Spleen (tissue), 11 donors: ENCODE results near the gene POLE. TPM values are rescaled to one million over a fixed set of nuclear protein-coding genes. Genes with fewer than 3 reads are reported as not detected.

Experiments
- DNase-seq: peaks from one replicate; pipeline ENCODE4 v3.0.0-alpha.2; 2020
- H3K27ac ChIP-seq, 8 donors: fragments of 200-600 bp; sonication (generic) in 7 of 8; 1 replicate in 4 of 8; 2 replicates in 4 of 8; pipeline versions ENCODE4 v1.5.0 to v1.8.0; 2016 to 2021; ENCODE audit warnings: inconsistent platforms in 4 of 8, mild to moderate bottlenecking in 4 of 8, moderate library complexity in 1 of 8
- H3K27me3 ChIP-seq, 7 donors: fragments of 200-600 bp; sonication (generic) in 6 of 7; replicated peaks in 1 of 7; 1 replicate in 4 of 7; 2 replicates in 3 of 7; pipeline versions ENCODE4 v1.5.0 to v1.8.0; 2016 to 2021; ENCODE audit warnings: inconsistent platforms in 3 of 7, mild to moderate bottlenecking in 1 of 7
- H3K36me3 ChIP-seq, 6 donors: fragments of 200-600 bp; sonication (generic) in 5 of 6; 1 replicate in 4 of 6; 2 replicates in 2 of 6; pipeline versions ENCODE4 v1.5.0 to v1.8.0; 2016 to 2021; ENCODE audit warnings: inconsistent platforms in 2 of 6
- H3K4me1 ChIP-seq, 6 donors: fragments of 200-600 bp; sonication (generic) in 5 of 6; 1 replicate in 3 of 6; 2 replicates in 3 of 6; pipeline versions ENCODE4 v1.5.0 to v1.8.0; 2016 to 2021; ENCODE audit warnings: inconsistent platforms in 3 of 6
- H3K4me3 ChIP-seq, 8 donors: fragments of 200-600 bp; sonication (generic) in 7 of 8; 1 replicate in 4 of 8; 2 replicates in 4 of 8; pipeline versions ENCODE4 v1.5.0 to v1.8.0; 2016 to 2021; ENCODE audit warnings: inconsistent platforms in 4 of 8, mild to moderate bottlenecking in 4 of 8, moderate library complexity in 2 of 8
- H3K9me3 ChIP-seq, 8 donors: fragments of 200-600 bp; sonication (generic) in 7 of 8; 1 replicate in 4 of 8; 2 replicates in 4 of 8; pipeline versions ENCODE4 v1.5.0 to v1.8.0; 2016 to 2021; ENCODE audit warnings: inconsistent platforms in 4 of 8
- CTCF ChIP-seq, 11 experiments: fragments of 200-600 bp in 7 of 11; fragments of 450-650 bp in 4 of 11; sonication (generic) in 4 of 11; IDR thresholded peaks in 8 of 11; conservative IDR thresholded peaks in 3 of 11; 1 replicate in 7 of 11; 2 replicates in 4 of 11; pipeline versions ENCODE4 v1.4.0 to v1.8.0; 2016 to 2021; ENCODE audit warnings: antibody characterized with exemption in 11 of 11, inconsistent platforms in 4 of 11, mild to moderate bottlenecking in 1 of 11
- POLR2A ChIP-seq, 3 donors: fragments of 450-650 bp; IDR thresholded peaks; one replicate each; pipeline ENCODE4 v1.5.1; 2017; ENCODE audit warnings: antibody characterized with exemption in 3 of 3, mild to moderate bottlenecking in 1 of 3
- POLR2AphosphoS5 ChIP-seq, 3 donors: sonication (generic); formaldehyde crosslinking; IDR thresholded peaks; one replicate each; pipeline ENCODE4 v1.5.1; 2017; ENCODE audit warnings: antibody characterized with exemption in 3 of 3
- WGBS, 5 donors: extraction: QIAGEN DNeasy Blood & Tissue Kit in 3 of 5; methylation state at CpG; one replicate each; pipeline versions ENCODE4 v1.1.5 to v1.1.7; 2013 to 2018; 5-methylcytosine and 5-hydroxymethylcytosine counted together
- intact Hi-C: fragments of 100-400 bp; cut with DNase I; formaldehyde crosslinking; loops from one replicate; pipeline ENCODE4 v1.15.0; 2023; ENCODE audit warnings: low total_unique reads
- polyA plus RNA-seq, 3 donors: library from polyadenylated mRNA; stranded (reverse); fragments of 200-250 nt; gene quantifications; one replicate each; pipeline ENCODE4 v1.2.1, GENCODE V29; 2013
- total RNA-seq, 7 donors: library from RNA; depleted of rRNA in 3 of 7; stranded (reverse); fragments of >200 nt in 3 of 7; fragmentation: NEBNext Ultra II Directional in 4 of 7; extraction: Animal tissue kit (Norgen Biotek cat#: 25700) in 4 of 7; gene quantifications; one replicate each; pipeline versions ENCODE4 v1.1.0 to v1.2.1, GENCODE V29; 2016 to 2021
- donor health status: healthy with polysubstance abuse.
- donor health status: DM: no; HTN: no; CAD: no; lungs with moderate emphysema.
- donor health status: DM: no; HTN: no; CAD: no.
- donor health status: Bipolar disorder and iron deficiency.
- donor health status: healthy.
- donor health status: DM: no; HTN: no; CAD: no.
- donor health status: DM: yes; HTN: yes; CAD: no.

Gene POLE
- total and polyA plus RNA-seq, 10 donors, result 18.1 to 122 (median 89.4) TPM

- H3K27ac ChIP-seq, result no peak overlapping the region
Measured at GRCh38 chr12:132619386-132620112, 67.6 kb downstream of the POLE start.

GRCh38 chr12:132619071-132619385 is 68.1 kb downstream of the POLE start:
- TF ChIP-seq POLR2A (IDR thresholded peaks at IDR 0.05) (no peak), CTCF (IDR thresholded peaks at IDR 0.05 in 8 of 11, conservative IDR thresholded peaks at IDR 0.05 in 3 of 11) (no peak)
- Histone ChIP-seq H3K4me1 (peaks cover 7 to 53% (median 26%) of the 10 kb centered on the region in 6 donors), H3K9me3 (peaks cover 0 to 23% (median 12%) of the 10 kb centered on the region in 8 donors), H3K36me3 (peaks cover 0 to 11% (median 5%) of the 10 kb centered on the region in 6 donors), H3K4me3 (peak overlapping the region in 1 of 8 donors; percentile 54), H3K27ac (no peak overlapping the region), H3K27me3 (peaks cover 0 to 63% (median 46%) of the 10 kb centered on the region in 7 donors)
- intact Hi-C loops, result loop anchor here (5.0 to 10.0 kb wide), 2 partner anchors 202 to 464 kb away; no protein-coding TSS in a partner anchor
- 5 to 11% (median 8%) methylated on average over 12 to 28 of the region's 28 CpGs; no CpG with 5 or more reads in 2 of the 5 donors for WGBS, 5 donors
- DNase-seq, result no peak

More at GRCh38 chr12:132619386-132620112, 67.6 kb downstream of the POLE start:
- intact Hi-C loops, result loop anchor here (5.0 to 10.0 kb wide), 2 partner anchors 202 to 465 kb away; no protein-coding TSS in a partner anchor
- Histone ChIP-seq H3K9me3 (peaks cover 0 to 23% (median 12%) of the 10 kb centered on the region in 8 donors), H3K27me3 (peaks cover 0 to 63% (median 46%) of the 10 kb centered on the region in 7 donors), H3K4me1 (peaks cover 7 to 50% (median 26%) of the 10 kb centered on the region in 6 donors), H3K4me3 (no peak overlapping the region), H3K36me3 (peaks cover 0 to 16% (median 10%) of the 10 kb centered on the region in 6 donors)
- TF ChIP-seq POLR2A (IDR thresholded peaks at IDR 0.05), result no peak
- TF ChIP-seq POLR2AphosphoS5 (IDR thresholded peaks at IDR 0.05), result no peak
- no peak for TF ChIP-seq CTCF (IDR thresholded peaks at IDR 0.05 in 8 of 11, conservative IDR thresholded peaks at IDR 0.05 in 3 of 11)
- WGBS, 5 donors, result 21 to 71% (median 25%) methylated on average over 11 to 53 of the region's 53 CpGs
- no peak for DNase-seq

GRCh38 chr12:132618683-132619043 is 68.5 kb downstream of the POLE start, which contains the start of gene P2RX2:
P2RX2 (plus strand) TSS chr12:132618776; CDS start chr12:132618817, 41 bp downstream.
- H3K9me3 ChIP-seq, result peaks cover 0 to 23% (median 12%) of the 10 kb centered on the region in 8 donors
- TF ChIP-seq POLR2A (IDR thresholded peaks at IDR 0.05) (no peak), CTCF (IDR thresholded peaks at IDR 0.05 in 8 of 11, conservative IDR thresholded peaks at IDR 0.05 in 3 of 11) (no peak), POLR2AphosphoS5 (IDR thresholded peaks at IDR 0.05) (no peak)
- H3K36me3 ChIP-seq, result peaks cover 0 to 7% (median under 1%) of the 10 kb centered on the region in 6 donors
- peak within 1 kb of the TSS in 3 of 8 donors; percentile 19 to 54 (median 22) for H3K4me3 ChIP-seq
- peaks cover 0 to 63% (median 46%) of the 10 kb centered on the region in 7 donors for H3K27me3 ChIP-seq
- peaks cover 7 to 52% (median 25%) of the 10 kb centered on the region in 6 donors for H3K4me1 ChIP-seq
- no peak for DNase-seq
- H3K27ac ChIP-seq, result no peak within 1 kb of the TSS
- intact Hi-C loops, result loop anchor here (5.0 to 10.0 kb wide), 2 partner anchors 201 to 464 kb away; no protein-coding TSS in a partner anchor
- WGBS, 5 donors, result 7 to 13% (median 8%) methylated on average over 26 to 49 of the region's 49 CpGs; no CpG with 5 or more reads in 2 of the 5 donors
